ENCODE results near the gene PLA2G6.

PLA2G6 gene, protein sequence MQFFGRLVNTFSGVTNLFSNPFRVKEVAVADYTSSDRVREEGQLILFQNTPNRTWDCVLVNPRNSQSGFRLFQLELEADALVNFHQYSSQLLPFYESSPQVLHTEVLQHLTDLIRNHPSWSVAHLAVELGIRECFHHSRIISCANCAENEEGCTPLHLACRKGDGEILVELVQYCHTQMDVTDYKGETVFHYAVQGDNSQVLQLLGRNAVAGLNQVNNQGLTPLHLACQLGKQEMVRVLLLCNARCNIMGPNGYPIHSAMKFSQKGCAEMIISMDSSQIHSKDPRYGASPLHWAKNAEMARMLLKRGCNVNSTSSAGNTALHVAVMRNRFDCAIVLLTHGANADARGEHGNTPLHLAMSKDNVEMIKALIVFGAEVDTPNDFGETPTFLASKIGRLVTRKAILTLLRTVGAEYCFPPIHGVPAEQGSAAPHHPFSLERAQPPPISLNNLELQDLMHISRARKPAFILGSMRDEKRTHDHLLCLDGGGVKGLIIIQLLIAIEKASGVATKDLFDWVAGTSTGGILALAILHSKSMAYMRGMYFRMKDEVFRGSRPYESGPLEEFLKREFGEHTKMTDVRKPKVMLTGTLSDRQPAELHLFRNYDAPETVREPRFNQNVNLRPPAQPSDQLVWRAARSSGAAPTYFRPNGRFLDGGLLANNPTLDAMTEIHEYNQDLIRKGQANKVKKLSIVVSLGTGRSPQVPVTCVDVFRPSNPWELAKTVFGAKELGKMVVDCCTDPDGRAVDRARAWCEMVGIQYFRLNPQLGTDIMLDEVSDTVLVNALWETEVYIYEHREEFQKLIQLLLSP

GRCh38 chr22:38181453-38182200, at the start of gene PLA2G6:
TSS of gene PLA2G6 (minus strand) at chr22:38181830. CDS start at chr22:38169426, 12,404 bp downstream.
- peak; percentile 92 for DNase-seq (ENCODE audit: low read depth)

DNA sequence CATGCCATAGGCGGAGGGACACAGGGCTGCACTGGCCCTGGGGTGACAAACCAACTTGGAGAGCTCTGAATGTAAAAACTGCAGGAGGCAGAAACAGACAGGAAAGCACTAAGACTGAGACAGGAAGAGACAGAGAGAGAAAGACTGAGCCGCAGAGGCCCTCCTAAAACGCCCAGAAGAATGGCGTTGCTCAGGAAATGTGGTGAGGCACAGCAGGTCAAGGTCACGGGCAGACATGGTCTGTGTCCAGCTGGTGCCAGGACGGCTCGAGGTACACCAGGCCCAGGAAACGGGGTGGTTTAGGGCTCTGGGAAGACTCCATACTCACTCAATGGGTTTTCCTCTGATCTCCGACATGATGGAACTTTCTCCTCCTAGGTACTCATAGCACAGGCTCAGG, 49.3 kb upstream of the PLA2G6 start:
- no peak for DNase-seq (ENCODE audit: low read depth)

DNA sequence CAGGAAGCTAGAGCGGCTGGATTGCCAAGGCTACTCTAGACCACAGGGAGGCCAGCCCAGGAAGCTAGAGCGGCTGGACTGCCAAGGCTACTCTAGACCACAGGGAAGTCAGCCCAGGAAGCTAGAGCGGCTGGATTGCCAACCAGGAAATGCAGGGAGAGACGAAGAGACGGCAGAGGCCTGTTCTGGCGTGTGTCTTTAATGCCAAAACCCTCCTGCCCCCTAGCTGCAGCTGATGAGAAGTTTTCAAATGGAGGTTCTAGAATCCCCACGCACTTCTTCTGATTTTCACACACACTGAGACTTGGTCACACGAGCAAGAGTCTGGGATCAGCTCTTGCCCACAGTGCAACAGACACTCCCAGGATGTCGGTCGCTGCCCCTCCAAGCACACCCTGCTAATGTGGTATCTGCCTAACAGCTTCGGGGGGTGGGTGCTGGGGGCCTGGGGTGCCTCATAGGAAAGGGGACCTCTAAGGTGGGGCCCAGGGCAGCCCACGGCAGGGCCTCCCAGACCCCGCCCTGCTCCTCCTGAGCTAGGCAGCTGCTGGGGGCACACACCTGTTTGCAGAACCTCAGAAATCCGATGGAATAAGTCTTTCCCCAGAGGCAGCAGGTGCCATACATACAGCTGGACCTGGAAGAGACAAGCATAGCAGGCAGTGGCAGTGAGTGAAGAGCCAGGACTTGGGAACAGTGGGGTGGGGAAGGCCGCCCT, 48.6 kb upstream of the PLA2G6 start:
- DNase-seq (ENCODE audit: low read depth): no peak

- no peak for DNase-seq (ENCODE audit: low read depth)
Observed at GRCh38 chr22:38228873-38229740, 47.5 kb upstream of the PLA2G6 start.

DNA sequence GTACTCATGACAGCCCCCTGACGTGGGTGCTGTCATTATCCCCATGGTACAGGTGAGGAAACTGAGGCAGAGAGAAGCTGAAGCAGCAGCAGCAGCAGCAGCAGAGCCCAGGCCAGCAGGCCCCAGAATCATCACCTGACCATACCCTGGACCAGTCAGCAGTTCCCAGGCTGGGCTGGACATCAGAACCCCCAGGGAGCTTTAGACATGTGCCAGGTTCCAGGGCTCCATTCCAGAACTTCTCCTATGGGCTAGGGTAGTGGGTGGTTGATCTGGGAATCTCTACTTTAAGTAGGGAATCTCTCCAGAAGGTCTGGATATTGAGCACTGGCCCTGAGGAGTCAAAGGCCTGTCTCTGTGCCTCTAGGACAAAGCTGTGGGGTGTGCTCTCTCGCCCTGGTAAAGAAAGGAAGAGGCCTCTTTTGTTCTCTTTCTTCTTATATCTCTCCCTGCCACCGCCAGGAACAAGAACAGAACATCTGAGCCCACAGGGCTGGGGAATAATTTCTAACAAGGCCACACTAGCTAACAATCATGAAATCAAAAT, 46.8 kb upstream of the PLA2G6 start:
- DNase-seq (ENCODE audit: low read depth): no peak

- no peak for DNase-seq (ENCODE audit: low read depth)
Observed at GRCh38 chr22:38226853-38227649, 45.4 kb upstream of the PLA2G6 start.

DNA sequence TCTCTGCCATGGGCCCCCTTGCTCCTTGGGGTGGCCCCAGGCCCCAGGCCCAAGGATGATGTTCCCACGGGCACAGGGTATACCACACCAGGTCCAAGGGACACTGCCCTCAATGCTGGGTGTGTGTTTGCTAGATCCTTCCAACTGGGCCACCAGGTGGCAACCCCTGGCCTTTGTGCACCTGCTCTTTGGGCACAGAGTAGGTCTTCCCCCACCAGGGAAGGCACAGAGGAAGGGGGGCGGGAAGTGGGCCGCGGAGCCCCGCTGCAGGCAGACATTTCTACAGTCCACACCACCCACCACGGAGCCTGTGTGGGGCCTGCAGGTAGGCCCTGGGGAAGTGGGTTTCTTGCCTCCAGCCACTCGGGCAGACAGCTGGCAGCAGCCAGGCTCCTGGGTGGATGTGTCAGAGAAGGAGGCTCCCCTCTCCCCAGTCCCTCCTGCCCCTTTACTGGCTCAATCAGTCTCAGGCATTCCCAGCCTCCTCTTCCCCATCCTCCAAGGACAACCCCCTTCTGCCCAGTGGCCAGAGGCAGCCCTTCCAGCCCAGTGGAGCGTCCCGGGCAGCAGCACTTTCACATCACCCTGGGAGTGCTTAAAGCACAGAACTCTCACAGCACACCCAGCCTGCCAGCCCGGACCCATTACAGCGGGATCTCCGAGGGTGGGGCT, 41.8 kb upstream of the PLA2G6 start:
- no peak for DNase-seq (ENCODE audit: low read depth)

DNA sequence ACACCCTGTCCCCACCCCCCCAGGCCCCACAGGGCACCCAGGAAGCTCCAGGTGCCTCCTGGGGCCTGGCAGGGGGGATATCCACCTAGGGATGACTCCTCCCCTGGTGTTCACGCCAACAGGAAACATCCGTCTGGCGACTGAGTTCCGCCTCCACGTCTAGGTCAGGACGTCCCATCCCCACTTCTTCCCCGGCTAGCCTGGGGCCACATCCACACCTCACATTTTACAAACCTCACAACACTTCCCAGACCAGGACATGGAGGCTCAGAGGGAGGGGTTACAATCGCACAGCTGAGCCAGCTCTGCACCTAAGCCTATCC, 41.1 kb upstream of the PLA2G6 start:
- DNase-seq (ENCODE audit: low read depth): no peak

- DNase-seq (ENCODE audit: low read depth): no peak
Observed at GRCh38 chr22:38221908-38222796, 40.5 kb upstream of the PLA2G6 start.

- DNase-seq (ENCODE audit: low read depth): no peak
Observed at GRCh38 chr22:38221407-38221806, 39.8 kb upstream of the PLA2G6 start.

DNA sequence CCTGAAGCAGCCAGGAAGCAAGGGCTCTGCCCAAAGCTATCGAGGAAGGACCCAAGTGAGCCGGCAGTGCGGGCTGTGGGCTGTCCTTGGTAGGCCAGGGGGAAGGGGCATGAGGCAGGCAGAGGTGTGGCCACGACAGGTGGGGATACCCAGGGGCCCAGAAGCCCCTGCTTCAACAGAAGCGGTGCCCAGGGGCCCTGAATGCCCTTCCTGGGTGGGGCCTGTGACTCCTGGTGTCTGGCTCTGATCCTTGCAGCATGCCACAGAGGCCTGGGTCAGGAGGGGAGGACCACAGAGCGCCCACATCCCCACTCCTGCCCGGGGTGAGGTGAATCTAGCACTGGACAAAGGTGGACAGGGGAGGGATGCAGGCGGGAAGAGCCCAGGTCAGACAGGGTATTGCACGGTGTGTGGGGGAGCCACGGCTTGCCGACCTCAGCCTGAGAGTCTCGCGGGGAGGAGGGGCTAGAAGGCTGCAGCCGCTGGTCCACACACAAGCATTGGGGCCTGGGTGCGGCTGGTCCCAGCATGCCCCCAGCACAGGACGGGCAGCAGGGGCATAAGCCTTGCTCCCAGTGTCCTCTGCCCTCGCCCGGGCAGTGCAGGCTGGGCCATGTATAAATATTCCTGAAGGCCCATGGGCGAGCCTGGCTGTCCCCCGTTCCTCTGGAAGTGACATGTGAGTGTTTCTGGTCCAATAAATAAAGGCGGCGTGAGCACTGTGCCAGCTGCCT, 39.2 kb upstream of the PLA2G6 start:
- DNase-seq (ENCODE audit: low read depth): no peak

DNA sequence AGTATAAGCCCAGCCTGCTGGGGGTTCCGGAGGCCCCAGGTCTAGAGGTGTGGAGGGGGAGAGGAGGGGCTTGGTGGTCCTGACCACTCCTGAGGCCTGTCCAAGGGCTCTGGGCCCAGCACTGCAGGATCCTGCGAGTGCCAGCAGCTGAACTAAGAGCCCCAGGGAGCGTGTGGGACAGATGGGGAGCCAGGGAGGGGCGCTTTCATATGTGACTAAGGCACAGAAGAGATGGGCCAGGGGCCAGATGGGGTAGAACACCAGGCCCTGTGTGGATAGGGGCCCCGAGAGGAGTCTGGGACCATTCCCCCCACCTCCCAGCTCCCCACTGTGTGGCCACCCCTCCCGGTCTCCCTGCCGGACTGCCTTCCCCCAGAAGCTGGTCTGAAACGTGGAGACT, 38.5 kb upstream of the PLA2G6 start:
- DNase-seq (ENCODE audit: low read depth): no peak

DNA sequence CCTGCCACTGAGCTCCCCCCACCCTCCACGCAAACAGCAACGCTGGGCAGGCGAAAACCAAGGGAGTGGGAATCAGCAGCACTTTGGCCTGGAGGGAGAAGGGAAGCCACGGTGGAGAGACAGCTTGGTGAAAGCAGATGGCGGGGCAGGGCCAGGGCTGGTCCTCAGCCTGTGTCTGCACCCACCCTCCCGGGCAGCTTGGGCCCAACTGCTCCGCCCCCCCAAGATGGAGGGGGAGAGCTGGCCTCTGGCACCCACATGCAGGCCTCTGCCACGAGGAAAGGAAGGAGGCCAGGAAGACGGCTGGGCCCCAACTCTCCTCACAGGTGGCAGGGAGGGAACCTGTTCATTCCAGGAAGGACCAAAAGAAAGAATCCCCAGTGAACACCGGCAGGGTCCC, 38.0 kb upstream of the PLA2G6 start:
- DNase-seq (ENCODE audit: low read depth): no peak

- no peak for DNase-seq (ENCODE audit: low read depth)
Observed at GRCh38 chr22:38218661-38219622, 37.3 kb upstream of the PLA2G6 start.

- no peak for DNase-seq (ENCODE audit: low read depth)
Observed at GRCh38 chr22:38215156-38216038, 33.8 kb upstream of the PLA2G6 start.
